ENCODE results near the gene SDK1. TPM values are rescaled to one million over a fixed set of nuclear protein-coding genes. Genes with fewer than 3 reads are reported as not detected.
"Not testable (repeated sequence)": the region's sequence is repeated elsewhere in the genome, so short reads cannot be mapped to it uniquely, and the experiment has no call there.

SDK1 gene
- total and polyA plus RNA-seq, 4 donors = 1.9 to 46.3 (median 12.4) TPM

DNA sequence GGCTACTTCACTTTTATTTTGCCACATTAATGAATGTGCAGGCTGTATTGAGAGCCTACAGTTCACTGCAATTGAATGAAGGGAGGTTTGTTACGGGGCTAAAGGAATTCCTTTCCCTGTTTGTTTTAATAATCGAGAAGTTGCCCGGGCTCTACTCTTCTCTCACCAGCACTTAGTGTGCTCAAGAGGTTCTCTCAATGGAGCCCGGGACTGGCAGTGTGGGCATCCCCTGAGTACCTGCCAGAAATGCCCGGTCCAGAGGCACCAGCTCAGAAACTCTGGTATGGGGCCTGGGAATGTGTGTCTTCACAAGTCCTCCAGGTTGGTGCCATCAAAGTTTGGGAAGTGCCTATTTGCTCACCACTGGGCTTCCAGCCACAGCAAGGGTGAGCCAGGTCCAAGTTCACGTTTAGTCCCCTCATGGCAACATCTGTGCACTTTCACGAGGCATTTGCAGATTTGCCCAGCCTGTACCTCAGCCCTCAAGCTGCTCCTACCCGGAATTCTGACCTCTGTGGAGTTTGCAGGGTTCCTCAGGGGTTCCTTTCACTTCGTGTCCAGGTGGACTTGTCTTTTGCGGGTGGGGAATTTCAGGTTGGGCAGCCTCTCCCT, 622.4 kb downstream of the SDK1 start:
- H3K4me3 ChIP-seq (ENCODE audit: low read length in 2 of 2) = no peak overlapping the region
- no peaks in the 10 kb centered on the region for H3K9me3 ChIP-seq (ENCODE audit: control insufficient read depth, low read length)
- no peak overlapping the region for H3K27ac ChIP-seq (ENCODE audit: low read depth in 1 of 2, low read length in 2 of 2)
- H3K4me1 ChIP-seq (ENCODE audit: control insufficient read depth in 1 of 2, insufficient read depth in 2 of 2, low read length in 2 of 2) = no peaks in the 10 kb centered on the region
- no peaks in the 10 kb centered on the region for H3K27me3 ChIP-seq (ENCODE audit: control insufficient read depth in 1 of 2, insufficient read depth in 2 of 2, low read length in 1 of 2)
- DNase-seq (no peak), ATAC-seq (ENCODE audit: low FRiP score) (no peak)
- intact Hi-C loops (cut with DNase I) = no loop called here
- WGBS, 2 donors = 88 to 89% methylated on average over 10 of the region's 10 CpGs
- no peaks in the 10 kb centered on the region for H3K36me3 ChIP-seq (ENCODE audit: control insufficient read depth in 1 of 2, insufficient read depth in 2 of 2, low read length in 1 of 2)

DNA sequence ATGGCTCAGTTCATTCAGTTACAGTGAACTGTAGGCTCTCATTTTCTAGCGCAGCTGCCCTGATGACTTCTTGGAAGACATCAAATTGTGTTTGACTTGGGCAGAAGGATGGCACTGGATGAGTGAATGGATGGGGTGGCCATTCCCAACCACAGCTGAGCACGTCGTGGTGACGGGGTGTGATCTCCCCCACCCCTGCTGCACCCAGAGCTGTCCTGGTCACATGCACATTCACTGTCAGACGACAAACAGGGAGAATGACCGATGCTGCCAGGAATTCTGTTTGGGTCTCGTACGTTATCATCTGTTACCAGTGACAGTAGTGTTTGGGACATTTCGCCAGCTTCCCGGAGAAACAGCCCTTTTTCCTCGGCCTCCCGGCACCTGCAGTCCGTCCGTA, 623.2 kb downstream of the SDK1 start:
- no peak overlapping the region for H3K27ac ChIP-seq (ENCODE audit: low read depth in 1 of 2, low read length in 2 of 2)
- no peaks in the 10 kb centered on the region for H3K4me1 ChIP-seq (ENCODE audit: control insufficient read depth in 1 of 2, insufficient read depth in 2 of 2, low read length in 2 of 2)
- intact Hi-C loops (cut with DNase I) = no loop called here
- H3K9me3 ChIP-seq (ENCODE audit: control insufficient read depth, low read length) = no peaks in the 10 kb centered on the region
- WGBS, 2 donors = 94 to 96% methylated on average over 14 of the region's 14 CpGs
- no peak overlapping the region for H3K4me3 ChIP-seq (ENCODE audit: low read length in 2 of 2)
- no peaks in the 10 kb centered on the region for H3K27me3 ChIP-seq (ENCODE audit: control insufficient read depth in 1 of 2, insufficient read depth in 2 of 2, low read length in 1 of 2)
- H3K36me3 ChIP-seq (ENCODE audit: control insufficient read depth in 1 of 2, insufficient read depth in 2 of 2, low read length in 1 of 2) = no peaks in the 10 kb centered on the region
- ATAC-seq (ENCODE audit: low FRiP score) (no peak), DNase-seq (no peak)

DNA sequence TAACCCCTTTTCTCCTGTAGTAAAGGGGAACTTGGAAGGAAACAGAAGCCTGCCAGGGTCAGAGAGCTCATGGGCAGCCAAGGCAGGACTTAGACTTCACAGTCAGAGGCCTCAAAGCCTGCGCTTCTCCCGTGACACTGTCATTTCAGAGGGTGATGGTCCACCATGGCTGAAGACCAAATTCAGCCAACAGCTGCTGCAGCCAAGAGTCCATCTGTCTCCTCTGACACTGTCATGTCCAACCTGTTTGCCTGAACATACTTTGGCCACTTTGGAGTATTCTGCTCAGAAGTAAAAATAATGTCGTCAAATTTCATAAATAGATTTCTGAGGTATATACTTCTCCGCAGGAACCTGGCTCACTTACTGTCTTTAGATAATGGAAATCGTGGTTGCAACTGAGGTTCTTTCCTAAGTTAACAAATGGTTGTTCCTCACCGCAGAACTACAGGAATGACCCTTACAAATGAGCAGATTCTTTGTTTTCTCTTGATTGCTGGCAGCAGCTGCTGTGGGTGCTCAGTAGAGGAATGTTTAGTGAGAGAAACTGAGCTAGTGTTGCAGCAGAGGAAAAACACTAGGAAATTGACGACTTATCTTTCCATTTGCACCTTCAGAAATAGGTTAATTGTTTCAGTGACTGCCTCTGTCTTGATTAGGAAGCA, 626.5 kb downstream of the SDK1 start:
- no peaks in the 10 kb centered on the region for H3K9me3 ChIP-seq (ENCODE audit: control insufficient read depth, low read length)
- no peaks in the 10 kb centered on the region for H3K27me3 ChIP-seq (ENCODE audit: control insufficient read depth in 1 of 2, insufficient read depth in 2 of 2, low read length in 1 of 2)
- DNase-seq (no peak), ATAC-seq (ENCODE audit: low FRiP score) (no peak)
- H3K36me3 ChIP-seq (ENCODE audit: control insufficient read depth in 1 of 2, insufficient read depth in 2 of 2, low read length in 1 of 2) = no peaks in the 10 kb centered on the region
- no peaks in the 10 kb centered on the region for H3K4me1 ChIP-seq (ENCODE audit: control insufficient read depth in 1 of 2, insufficient read depth in 2 of 2, low read length in 2 of 2)
- 82 to 83% methylated on average over 7 of the region's 7 CpGs for WGBS, 2 donors
- H3K4me3 ChIP-seq (ENCODE audit: low read length in 2 of 2) = no peak overlapping the region
- no peak overlapping the region for H3K27ac ChIP-seq (ENCODE audit: low read depth in 1 of 2, low read length in 2 of 2)
- intact Hi-C loops (cut with DNase I) = no loop called here

DNA sequence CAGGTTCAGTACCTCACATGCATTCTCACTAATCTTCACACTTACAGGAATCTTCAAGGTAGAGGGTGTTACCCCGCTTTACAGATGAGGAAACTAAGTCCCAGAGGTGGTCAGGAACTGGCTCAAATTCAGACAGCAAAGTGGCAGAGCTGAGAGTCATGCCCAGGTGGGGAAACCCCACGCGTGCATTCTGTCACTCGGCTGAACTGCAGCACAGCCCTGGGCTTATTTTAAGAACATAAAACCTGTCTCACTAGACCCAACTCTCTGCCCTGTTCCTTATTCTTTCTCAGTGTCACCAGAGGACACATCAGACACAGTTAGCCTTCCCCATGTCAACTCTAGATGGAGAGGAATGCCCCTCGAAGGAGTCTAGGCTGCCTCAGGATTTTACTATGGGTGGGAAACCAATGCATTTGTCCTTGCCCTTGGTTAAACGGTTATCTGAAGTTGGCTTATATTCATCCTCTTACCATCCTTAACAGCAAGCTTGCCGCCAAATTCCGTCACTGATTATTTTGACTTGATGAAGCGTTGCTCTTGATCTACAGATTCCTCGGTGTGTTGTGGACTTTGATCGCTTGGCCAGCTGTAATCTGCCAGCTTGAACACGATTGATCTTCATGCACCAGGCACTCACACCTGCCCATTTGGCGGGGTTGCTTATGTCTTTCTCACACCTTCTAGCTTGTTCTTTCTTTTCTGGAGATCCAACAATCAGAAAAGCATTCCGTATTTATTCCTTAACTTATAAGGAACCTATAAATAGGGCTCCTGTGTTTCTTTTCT, 627.9 kb downstream of the SDK1 start:
- WGBS, 2 donors = 90 to 93% methylated on average over 14 of the region's 14 CpGs
- Histone ChIP-seq H3K27ac (ENCODE audit: low read depth in 1 of 2, low read length in 2 of 2) (no peak overlapping the region), H3K27me3 (ENCODE audit: control insufficient read depth in 1 of 2, insufficient read depth in 2 of 2, low read length in 1 of 2) (no peaks in the 10 kb centered on the region), H3K9me3 (ENCODE audit: control insufficient read depth, low read length) (no peaks in the 10 kb centered on the region), H3K36me3 (ENCODE audit: control insufficient read depth in 1 of 2, insufficient read depth in 2 of 2, low read length in 1 of 2) (no peaks in the 10 kb centered on the region), H3K4me3 (ENCODE audit: low read length in 2 of 2) (no peak overlapping the region), H3K4me1 (ENCODE audit: control insufficient read depth in 1 of 2, insufficient read depth in 2 of 2, low read length in 2 of 2) (no peaks in the 10 kb centered on the region)
- intact Hi-C loops (cut with DNase I) = no loop called here
- DNase-seq (no peak), ATAC-seq (ENCODE audit: low FRiP score) (no peak)

DNA sequence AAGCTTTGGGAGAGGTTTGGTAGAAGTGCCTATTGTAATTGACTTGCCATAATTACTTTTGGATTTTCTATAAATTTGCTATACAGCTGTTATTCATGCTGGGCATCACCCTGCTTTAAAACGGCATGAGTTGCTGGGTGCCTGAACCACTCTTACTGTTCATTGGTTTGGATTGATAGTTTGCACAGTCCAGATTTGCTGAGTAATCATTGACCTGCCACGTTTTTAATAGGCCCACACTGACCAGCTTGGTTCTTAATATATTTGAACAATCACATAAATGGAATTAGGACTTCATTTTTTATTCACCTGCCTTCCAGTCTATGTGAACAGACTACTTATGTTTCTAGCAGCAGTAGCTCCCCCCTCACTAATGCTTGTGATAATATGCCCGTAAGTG, 630.8 kb downstream of the SDK1 start:
- Histone ChIP-seq H3K4me1 (ENCODE audit: control insufficient read depth in 1 of 2, insufficient read depth in 2 of 2, low read length in 2 of 2) (no peaks in the 10 kb centered on the region), H3K36me3 (ENCODE audit: control insufficient read depth in 1 of 2, insufficient read depth in 2 of 2, low read length in 1 of 2) (peaks cover 0 to 5% of the 10 kb centered on the region in 2 donors), H3K27ac (ENCODE audit: low read depth in 1 of 2, low read length in 2 of 2) (no peak overlapping the region), H3K9me3 (ENCODE audit: control insufficient read depth, low read length) (peaks cover 2% of the 10 kb centered on the region), H3K27me3 (ENCODE audit: control insufficient read depth in 1 of 2, insufficient read depth in 2 of 2, low read length in 1 of 2) (no peaks in the 10 kb centered on the region), H3K4me3 (ENCODE audit: low read length in 2 of 2) (no peak overlapping the region)
- no peak for ATAC-seq (ENCODE audit: low FRiP score)
- WGBS, 2 donors = 74 to 75% methylated on average over 3 of the region's 3 CpGs
- no peak for DNase-seq
- intact Hi-C loops (cut with DNase I) = no loop called here

DNA sequence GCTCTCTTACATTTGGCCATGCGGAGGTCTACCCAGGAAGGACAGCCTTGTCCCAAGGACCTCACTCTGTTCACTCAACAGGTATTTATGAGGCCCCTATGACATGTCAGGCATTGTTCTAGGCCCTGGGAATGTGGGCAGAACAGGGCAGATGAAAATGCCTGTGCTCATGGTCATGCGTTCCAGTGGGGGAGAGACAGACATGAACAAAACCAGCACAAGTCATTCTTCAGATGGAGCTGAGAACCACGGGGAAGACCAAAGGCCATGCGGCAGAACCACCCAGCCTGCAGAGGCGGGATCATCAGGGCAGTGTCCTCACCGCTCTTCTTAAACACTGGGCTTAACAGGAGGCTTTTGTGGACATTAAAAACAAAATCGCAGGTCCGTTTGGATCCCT, 636.1 kb downstream of the SDK1 start:
- intact Hi-C loops (cut with DNase I) = no loop called here
- ATAC-seq (ENCODE audit: low FRiP score) = no peak

DNA sequence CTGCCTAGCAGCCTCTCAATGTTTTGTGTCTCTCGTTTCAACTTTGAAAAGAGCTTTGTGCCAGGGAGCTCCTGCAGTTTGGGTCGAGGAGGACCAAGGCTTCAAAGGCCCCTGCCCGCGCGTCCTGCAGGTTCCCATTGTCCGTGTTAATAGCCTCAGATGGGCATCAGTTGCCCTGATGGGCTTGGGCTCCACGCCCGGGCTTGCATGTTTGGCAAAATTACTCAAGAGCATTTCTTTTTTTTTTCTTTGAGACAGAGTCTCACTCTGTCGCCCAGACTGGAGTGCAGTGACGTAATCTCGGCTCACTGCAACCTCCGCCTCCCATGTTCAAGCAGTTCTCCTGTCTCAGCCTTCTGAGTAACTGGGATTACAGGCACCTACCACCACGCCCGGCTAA, 636.6 kb downstream of the SDK1 start:
- H3K4me1 ChIP-seq (ENCODE audit: control insufficient read depth in 1 of 2, insufficient read depth in 2 of 2, low read length in 2 of 2) = no peaks in the 10 kb centered on the region
- 96 to 97% methylated on average over 14 of the region's 14 CpGs for WGBS, 2 donors
- peaks cover 0 to 5% of the 10 kb centered on the region in 2 donors for H3K36me3 ChIP-seq (ENCODE audit: control insufficient read depth in 1 of 2, insufficient read depth in 2 of 2, low read length in 1 of 2)
- no peak for ATAC-seq (ENCODE audit: low FRiP score)
- no peak overlapping the region for H3K27ac ChIP-seq (ENCODE audit: low read depth in 1 of 2, low read length in 2 of 2)
- intact Hi-C loops (cut with DNase I) = no loop called here
- no peak for DNase-seq
- H3K9me3 ChIP-seq (ENCODE audit: control insufficient read depth, low read length) = peaks cover 2% of the 10 kb centered on the region
- H3K27me3 ChIP-seq (ENCODE audit: control insufficient read depth in 1 of 2, insufficient read depth in 2 of 2, low read length in 1 of 2) = no peaks in the 10 kb centered on the region
- H3K4me3 ChIP-seq (ENCODE audit: low read length in 2 of 2) = no peak overlapping the region

More for the DNA sequence above, 636.1 kb downstream of the SDK1 start:
- Histone ChIP-seq H3K4me1 (ENCODE audit: control insufficient read depth in 1 of 2, insufficient read depth in 2 of 2, low read length in 2 of 2) (no peaks in the 10 kb centered on the region), H3K4me3 (ENCODE audit: low read length in 2 of 2) (no peak overlapping the region), H3K9me3 (ENCODE audit: control insufficient read depth, low read length) (peaks cover 2% of the 10 kb centered on the region), H3K36me3 (ENCODE audit: control insufficient read depth in 1 of 2, insufficient read depth in 2 of 2, low read length in 1 of 2) (peaks cover 0 to 5% of the 10 kb centered on the region in 2 donors), H3K27ac (ENCODE audit: low read depth in 1 of 2, low read length in 2 of 2) (no peak overlapping the region), H3K27me3 (ENCODE audit: control insufficient read depth in 1 of 2, insufficient read depth in 2 of 2, low read length in 1 of 2) (no peaks in the 10 kb centered on the region)
- 98% methylated on average over 8 of the region's 8 CpGs for WGBS, 2 donors
- no peak for DNase-seq

DNA sequence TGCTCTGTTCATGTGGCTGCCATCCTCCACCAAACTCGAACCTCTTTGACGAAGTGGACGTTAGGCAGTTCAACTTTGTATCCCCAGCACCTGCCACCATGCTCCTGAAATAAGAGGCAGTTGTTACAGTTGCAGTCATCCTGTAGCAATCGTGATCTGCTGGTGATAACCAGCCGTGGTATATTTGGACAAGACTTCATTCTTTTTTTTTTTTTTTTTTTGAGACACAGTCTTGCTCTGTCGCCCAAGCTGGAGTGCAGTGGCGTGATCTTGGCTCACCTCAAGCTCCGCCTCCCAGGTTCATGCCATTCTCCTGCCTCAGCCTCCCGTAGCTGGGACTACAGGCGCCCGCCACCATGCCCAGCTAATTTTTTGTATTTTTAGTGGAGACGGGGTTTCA, 640.7 kb downstream of the SDK1 start:
- DNase-seq; intact Hi-C loops (cut with DNase I); H3K27ac ChIP-seq (ENCODE audit: low read depth in 1 of 2, low read length in 2 of 2): not testable (repeated sequence)

More for the DNA sequence above, 640.7 kb downstream of the SDK1 start:
- not testable (repeated sequence) for H3K4me1 ChIP-seq (ENCODE audit: control insufficient read depth in 1 of 2, insufficient read depth in 2 of 2, low read length in 2 of 2); H3K27me3 ChIP-seq (ENCODE audit: control insufficient read depth in 1 of 2, insufficient read depth in 2 of 2, low read length in 1 of 2); ATAC-seq (ENCODE audit: low FRiP score); H3K4me3 ChIP-seq (ENCODE audit: low read length in 2 of 2); H3K36me3 ChIP-seq (ENCODE audit: control insufficient read depth in 1 of 2, insufficient read depth in 2 of 2, low read length in 1 of 2); H3K9me3 ChIP-seq (ENCODE audit: control insufficient read depth, low read length)
- WGBS, 2 donors = 81 to 86% methylated on average over 11 to 12 of the region's 12 CpGs
